ENCODE data around the gene SPACDR.

The SPACDR gene

DNA sequence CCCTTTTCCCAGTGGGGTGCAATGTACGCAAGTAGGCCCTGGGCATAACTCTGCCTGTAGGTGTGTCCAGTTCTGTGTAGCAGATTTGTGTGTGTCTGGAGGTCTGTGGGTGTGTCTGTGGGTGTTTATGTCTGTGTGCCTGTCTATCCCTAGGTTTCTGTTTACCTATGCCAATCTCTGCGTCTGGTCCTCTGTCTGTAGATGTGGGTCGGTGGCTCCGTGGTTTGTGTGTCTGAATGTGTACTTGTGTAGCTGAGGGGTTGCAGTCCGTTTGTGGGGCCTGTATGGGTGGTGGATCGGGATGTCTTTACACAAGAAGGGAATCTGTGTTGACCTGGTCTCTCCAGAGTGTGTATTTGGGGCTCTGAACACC is 20.6 kb upstream of the SPACDR start:
- DNase-seq (ENCODE audit: low read depth): no peak

DNA sequence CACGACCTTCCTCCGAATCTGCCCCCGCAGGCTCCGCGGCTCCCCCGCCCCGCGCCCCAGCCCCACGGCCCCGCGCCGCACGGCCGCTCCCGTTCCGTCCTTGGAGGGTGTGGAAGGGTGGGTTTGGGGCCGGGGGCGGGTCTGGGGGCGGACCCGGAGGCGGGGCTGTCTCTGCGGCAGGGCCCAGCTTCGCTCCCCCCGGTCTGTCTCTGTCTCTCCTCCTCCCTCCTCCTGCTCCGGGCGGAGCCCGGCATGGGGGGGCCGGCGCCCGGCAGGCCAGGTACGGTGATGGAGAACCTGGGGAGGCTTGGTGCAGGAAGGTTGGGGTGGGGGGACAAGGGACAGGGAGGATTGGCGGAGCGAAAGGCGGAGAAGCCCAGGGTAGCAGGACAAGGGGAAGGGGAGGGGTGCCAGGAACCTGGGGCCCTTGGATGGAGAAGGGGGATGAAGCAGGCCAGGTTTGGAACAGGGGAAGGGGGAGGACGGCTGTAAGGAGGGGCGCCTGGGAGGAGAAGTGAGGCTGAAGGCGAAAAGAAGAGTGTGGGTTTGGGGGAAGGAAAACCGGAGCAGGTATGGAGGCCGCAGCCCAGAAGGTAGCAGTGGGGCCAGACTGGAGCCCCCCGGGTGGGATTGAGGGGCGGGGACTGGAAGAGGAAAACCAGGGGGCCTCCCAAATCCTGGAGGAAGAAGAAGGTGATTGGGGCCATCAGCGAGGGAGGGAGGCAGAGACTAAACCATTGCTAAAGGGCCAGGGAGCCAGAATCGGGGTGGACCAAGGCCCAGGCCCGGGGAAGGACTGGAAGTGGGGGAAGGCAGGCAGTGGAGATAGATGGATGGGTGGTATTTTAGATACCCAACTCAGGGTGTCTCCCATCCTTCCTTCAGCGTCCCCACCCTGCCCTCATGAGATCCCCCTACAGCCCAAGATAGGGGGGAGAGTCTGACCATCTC is 19.9 kb upstream of the SPACDR start, which contains the start of gene NYAP1:
Gene NYAP1, plus strand, starts transcription at position 206 of the 951 bp plus-strand sequence. CDS start 1,385 bp downstream, outside the sequence.
- peak; percentile 15 for DNase-seq (ENCODE audit: low read depth)

GRCh38 chr7:100483090-100483721 is 19.1 kb upstream of the SPACDR start:
- DNase-seq (ENCODE audit: low read depth): peak; percentile 72

GRCh38 chr7:100482728-100483089 is 18.6 kb upstream of the SPACDR start:
- DNase-seq (ENCODE audit: low read depth): no peak

DNA sequence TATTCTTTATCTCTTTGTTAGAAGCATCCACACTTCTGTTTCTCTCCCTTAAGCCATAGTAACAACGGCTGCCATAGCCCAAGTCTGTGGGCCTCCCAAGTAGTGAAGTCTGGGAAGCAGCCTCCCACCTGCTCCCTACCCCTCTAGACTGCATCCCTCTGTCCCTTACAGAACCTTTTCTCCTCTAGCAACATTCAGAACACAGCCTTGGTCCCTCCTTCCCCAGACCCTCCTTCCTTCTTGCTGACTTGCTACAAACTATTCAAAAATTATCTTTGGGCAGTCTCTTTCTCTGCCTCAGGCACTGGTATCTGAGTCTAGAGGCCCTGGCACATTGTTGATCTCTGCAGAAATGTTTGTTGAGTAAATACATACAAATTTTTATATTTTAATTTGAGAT is 17.4 kb upstream of the SPACDR start:
- DNase-seq (ENCODE audit: low read depth): no peak

DNA sequence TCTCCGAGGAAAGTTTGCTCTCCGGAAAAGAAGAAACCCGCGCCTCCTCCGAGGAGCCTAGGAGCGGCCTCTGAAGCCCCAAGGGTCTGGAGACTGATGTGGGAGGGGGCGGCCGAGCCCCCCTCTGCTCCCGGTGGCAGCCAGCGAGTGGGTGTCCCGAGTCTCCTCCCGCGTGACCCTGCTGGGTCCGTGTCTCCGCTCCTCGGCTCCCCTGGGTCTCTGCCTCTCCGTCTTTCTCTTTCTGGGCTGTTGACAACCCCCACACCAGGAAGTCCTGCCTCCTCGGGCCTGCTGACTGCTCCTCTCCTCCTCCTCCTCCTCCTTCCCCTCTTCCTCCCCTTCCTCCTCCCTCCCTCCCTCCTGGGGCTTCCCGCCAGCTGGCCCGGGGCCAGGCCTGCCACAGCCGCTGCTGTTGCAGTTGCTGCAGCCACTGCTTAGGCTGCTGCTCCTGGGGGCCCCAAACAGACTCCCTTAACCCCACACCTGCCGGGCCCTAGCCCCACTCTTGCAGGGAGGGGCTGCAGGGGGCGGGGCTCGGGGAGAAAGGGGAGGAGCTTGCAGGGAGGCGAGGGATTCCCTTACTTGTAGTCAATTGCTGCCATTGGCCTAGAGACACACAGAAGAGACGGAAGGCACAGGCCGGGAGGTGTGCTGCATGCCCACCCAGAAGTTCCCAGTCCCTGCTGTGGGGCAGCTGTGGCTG is 15.0 kb upstream of the SPACDR start, which contains the start of gene TSC22D4:
Gene TSC22D4, minus strand, starts transcription at position 257 of the 703 bp plus-strand sequence. CDS start 1,176 bp downstream, outside the sequence.
- DNase-seq (ENCODE audit: low read depth): peak; percentile 80

DNA sequence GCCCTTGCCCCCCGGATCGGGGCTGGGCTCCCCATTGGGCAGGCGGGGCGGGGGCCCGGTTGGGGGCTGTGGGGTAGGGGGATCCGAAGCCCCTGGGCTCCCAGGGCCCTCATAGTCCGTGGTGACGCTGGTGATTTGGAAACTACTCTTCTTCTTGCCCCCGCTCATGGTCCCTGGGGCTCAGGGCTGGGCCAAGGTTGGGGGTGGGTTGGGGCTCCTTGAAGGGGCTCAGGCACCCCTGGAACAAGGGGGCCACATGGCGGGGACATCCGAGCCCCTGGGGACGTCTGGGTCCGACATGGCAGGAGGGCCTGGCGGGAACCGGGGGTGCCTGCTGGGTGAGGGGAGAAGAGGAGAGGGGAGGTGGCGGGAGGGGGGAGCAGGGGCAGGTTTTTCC is 13.8 kb upstream of the SPACDR start:
- DNase-seq (ENCODE audit: low read depth): no peak

DNA sequence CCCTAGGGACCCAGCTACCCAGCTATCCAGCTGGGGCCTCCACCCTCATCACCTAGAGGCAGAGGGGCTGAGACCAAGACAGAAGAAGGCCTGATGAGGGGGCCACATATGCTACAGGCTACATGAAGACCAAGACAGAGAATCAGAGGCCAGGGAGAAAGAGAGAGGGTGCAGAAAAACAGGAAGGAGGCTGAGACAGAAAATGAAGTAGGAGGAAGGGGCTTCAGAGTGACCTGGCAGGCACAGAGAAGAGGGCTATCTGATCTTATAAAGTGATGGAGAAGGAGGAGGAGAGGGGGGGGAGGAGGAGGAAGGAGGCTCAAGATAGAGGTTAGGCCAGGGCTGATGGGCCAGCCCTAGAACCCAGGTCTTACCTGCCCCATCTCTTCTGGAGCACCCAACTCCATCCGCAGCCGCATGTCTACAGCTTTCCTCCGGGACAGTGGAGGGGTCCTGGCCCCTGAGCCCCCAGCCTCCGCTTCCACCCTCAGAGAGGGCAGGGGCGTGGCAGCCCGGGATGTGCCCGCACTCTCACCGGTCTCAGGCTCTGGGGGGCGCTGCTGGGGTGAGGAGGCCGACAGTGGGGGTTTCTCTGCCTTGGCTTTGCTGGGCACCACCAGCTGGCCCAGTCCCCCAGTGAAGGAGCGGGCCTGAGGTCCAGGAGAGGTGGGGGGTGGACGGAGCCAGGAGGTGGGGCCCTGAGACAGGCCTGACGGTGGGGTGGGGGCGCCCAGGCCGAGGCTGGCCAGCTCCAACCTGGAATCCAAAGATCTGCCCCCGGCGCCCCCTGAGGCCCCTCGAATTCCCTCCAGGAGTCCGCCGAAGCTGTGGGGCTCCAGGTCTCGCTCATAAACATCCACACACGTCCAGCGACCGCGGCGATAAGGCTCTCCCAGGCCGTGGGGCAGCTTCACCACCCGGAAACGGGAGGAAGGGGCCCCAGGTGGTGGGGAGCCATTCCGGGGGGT is 13.1 kb upstream of the SPACDR start:
- DNase-seq (ENCODE audit: low read depth): no peak

DNA sequence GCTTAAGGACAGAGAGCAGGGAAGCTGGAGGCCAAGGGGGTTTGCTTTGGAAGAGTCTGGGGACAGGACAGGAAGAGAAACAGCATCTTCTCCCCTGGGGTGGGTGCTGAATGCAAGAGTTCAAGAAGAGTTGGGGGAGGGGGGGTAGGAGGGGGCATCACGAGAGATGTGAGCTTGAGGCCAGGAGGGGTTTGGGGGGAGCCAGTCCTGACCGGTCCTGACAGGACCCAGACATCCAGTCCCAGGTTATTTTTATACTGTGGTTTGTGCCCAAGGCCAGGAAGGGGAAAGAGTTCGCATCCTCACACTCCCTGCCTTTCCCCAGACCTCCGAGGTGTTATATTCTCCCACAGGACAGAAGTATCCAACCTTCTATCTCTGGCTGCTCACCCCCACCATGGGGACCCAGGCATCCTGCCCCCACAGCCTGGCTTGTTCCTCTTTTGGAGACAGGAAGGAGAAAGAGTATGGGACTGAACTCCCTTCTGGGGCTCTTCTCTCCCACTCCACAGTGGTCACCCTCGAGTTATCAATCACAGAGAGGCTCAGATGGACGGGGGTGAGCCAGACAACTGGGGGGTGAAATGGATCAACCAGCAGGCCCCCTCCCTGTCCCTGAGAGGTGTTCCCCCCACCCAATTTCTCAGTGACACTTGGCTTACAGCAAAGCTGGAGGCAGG is 12.2 kb upstream of the SPACDR start:
- no peak for DNase-seq (ENCODE audit: low read depth)

DNA sequence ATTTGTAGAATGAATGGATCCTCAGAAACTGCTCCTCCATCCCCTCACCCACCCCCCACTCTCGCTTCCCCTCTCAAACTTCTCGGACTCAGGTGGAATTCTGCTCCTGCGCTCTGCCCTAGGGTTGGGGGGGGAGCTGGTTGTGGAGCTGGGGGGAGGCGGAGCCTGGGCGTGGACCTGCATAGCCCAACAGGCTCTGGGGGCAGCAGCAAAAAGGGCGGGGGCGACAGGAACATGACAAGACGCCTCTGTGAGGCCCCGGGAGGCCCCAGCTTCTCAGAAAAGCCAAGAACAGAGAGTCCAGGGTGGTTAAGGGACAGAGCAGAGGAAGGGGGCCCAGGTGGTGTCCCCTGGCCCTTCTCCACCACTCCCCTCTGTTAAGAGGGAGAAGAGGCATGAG is 11.5 kb upstream of the SPACDR start:
- DNase-seq (ENCODE audit: low read depth): peak; percentile 16

GRCh38 chr7:100472854-100473499 is 8.9 kb upstream of the SPACDR start:
- DNase-seq (ENCODE audit: low read depth): no peak

GRCh38 chr7:100472121-100472851 is 8.2 kb upstream of the SPACDR start:
- DNase-seq (ENCODE audit: low read depth): no peak

- no peak for DNase-seq (ENCODE audit: low read depth)
These were observed 7.0 kb upstream of the SPACDR start for GRCh38 chr7:100471021-100471420.

DNA sequence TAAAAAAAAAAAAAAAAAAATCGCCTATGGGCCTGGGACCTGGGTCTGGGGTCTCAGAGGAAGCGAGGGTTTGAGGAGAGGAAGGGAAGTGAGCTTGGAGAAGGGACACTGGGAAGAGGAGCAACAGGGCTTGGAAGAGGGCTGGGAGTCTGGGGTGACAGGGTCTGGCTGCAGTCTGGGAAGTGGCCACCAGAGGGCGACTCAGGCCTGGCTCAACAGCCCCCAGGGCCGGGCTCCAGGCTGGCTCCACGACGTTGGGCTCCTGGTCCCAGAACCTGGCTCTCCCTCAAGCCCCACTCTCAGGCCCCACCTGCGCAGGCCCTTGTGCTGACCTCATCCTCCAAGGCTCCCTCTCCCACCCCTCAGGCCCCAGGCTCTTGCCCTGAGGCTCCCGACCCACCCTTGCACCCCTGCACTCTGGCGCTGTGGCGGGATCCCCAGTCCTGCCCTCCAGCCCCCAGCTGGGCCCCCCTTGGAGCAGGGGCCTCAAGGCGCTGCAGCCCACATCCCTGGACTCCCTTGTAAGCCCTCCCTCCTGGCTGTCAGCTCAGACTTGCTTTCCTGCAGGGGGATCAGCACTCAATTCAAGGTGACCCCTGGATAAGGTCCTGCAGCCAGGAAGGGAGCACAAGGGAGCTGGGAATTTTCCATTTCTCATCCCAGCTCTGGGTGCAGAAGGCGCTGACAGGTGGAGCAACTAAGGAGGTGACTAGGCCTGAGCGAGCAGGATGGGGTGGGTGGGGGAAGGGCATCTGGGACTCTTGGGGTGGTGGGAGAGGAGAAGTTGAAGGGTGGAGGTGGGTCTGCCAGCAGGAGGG is 5.4 kb upstream of the SPACDR start:
- peak; percentile 63 for DNase-seq (ENCODE audit: low read depth)

- DNase-seq (ENCODE audit: low read depth): no peak
These were observed 3.7 kb upstream of the SPACDR start for GRCh38 chr7:100467638-100468373.

- DNase-seq (ENCODE audit: low read depth): no peak
These were observed 2.9 kb upstream of the SPACDR start for GRCh38 chr7:100466653-100467605.

All from stimulated activated CD8-positive, alpha-beta memory T cell treated with anti-CD3 and anti-CD28 coated beads, Interleukin-12 subunit alpha, Interleukin-12 subunit beta, amount 100 ng/mL, for 4 hours (primary cell).